KMS-11 (cell line): ENCODE measurements around the gene PLA2R1.

Experiments
- H2AFZ ChIP-seq: fragments of 200-600 bp; sonication (generic); 2 replicates; pipeline ENCODE4 v1.6.1; 2016; ENCODE audit warnings: antibody characterized with exemption, mixed run types, low read depth
- H3K27ac ChIP-seq: fragments of 200-600 bp; sonication (generic); 2 replicates; pipeline ENCODE4 v1.6.1; 2016; ENCODE audit warnings: mild to moderate bottlenecking, mixed run types
- H3K27me3 ChIP-seq: fragments of 200-600 bp; sonication (generic); 2 replicates; pipeline ENCODE4 v1.6.1; 2017; ENCODE audit warnings: mild to moderate bottlenecking, low read depth, mixed run types, moderate library complexity; ENCODE audit not compliant: insufficient read depth
- H3K36me3 ChIP-seq: fragments of 200-600 bp; sonication (generic); 2 replicates; pipeline ENCODE4 v1.6.1; 2017; ENCODE audit warnings: mild to moderate bottlenecking, mixed run types; ENCODE audit not compliant: insufficient read depth
- H3K4me1 ChIP-seq: fragments of 200-600 bp; sonication (generic); 2 replicates; pipeline ENCODE4 v1.6.1; 2016; ENCODE audit warnings: mild to moderate bottlenecking, low read depth, mixed run types; ENCODE audit not compliant: poor library complexity, severe bottlenecking
- H3K4me2 ChIP-seq: fragments of 200-600 bp; sonication (generic); 2 replicates; pipeline ENCODE4 v1.7.0; 2016; ENCODE audit warnings: mild to moderate bottlenecking, mixed run types
- H3K4me3 ChIP-seq: fragments of 200-600 bp; sonication (generic); IDR thresholded peaks from 2 replicates; pipeline ENCODE4 v1.6.1; 2017; ENCODE audit warnings: low read depth, low read length, mixed read lengths; ENCODE audit not compliant: insufficient read depth
- H3K79me2 ChIP-seq: fragments of 200-600 bp; sonication (generic); 2 replicates; pipeline ENCODE4 v1.6.1; 2016; ENCODE audit warnings: low read depth, mixed run types; ENCODE audit not compliant: insufficient read depth
- H3K9ac ChIP-seq: fragments of 200-600 bp; sonication (generic); 2 replicates; pipeline ENCODE4 v1.6.1; 2016; ENCODE audit warnings: mild to moderate bottlenecking, mixed run types
- H4K20me1 ChIP-seq: fragments of 200-600 bp; sonication (generic); 2 replicates; pipeline ENCODE4 v1.6.1; 2016; ENCODE audit warnings: mild to moderate bottlenecking, mixed run types; ENCODE audit not compliant: insufficient read depth
- CTCF ChIP-seq: fragments of 200-600 bp; sonication (generic); conservative IDR thresholded peaks from 2 replicates; pipeline ENCODE4 v1.6.1; 2017; ENCODE audit warnings: low read depth, mild to moderate bottlenecking, antibody characterized with exemption, low read length, moderate library complexity, mixed read lengths

PLA2R1 gene

DNA sequence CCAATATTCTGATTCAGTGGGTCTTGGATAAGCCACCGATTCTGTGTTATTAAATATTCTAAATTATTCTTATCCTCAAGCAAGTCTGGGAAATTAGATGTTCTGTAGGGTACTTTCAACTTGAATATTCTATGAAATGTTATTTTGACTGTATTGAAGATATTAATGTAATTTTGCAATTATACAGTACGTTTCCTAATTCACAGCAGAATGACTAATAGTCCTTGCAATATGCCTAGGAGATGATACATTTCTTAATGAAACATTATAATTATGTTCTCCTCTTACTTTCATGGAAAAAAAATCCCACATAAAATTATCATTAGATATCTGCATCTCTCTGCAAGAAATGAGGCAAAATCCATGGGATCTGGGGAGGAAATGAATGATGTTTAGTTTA, 46.2 kb upstream of the PLA2R1 start:
- Histone ChIP-seq H3K4me1 (no peaks in the 10 kb centered on the region), H2AFZ (no peak overlapping the region)
- no peak for TF ChIP-seq CTCF

DNA sequence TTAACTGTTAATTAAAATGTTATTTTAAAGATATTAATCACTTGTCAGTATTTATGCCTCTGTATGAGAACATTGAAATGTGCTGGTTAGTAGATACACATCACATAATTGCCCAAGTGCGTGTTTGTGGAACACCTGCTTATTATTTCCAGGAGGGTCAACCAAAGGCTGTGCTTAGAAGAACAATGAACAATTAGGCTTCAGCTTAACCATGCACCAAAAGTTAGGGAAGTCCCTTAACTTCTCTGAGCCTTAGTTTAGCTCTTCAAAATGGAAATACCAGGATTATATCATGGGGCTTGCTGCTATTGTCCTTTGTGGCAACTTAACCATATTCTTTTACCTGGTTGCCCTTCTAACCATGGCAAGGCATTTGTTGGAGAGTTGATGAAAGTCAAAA, 43.0 kb upstream of the PLA2R1 start:
- TF ChIP-seq CTCF, result no peak
- no peaks in the 10 kb centered on the region for H3K36me3 ChIP-seq
- no peak overlapping the region for H3K4me2 ChIP-seq

More for the DNA sequence above, 46.2 kb upstream of the PLA2R1 start:
- Histone ChIP-seq H3K9ac (no peak overlapping the region), H4K20me1 (no peaks in the 10 kb centered on the region), H3K27ac (no peak overlapping the region), H3K79me2 (no peaks in the 10 kb centered on the region), H3K4me3 (no peak overlapping the region), H3K36me3 (no peaks in the 10 kb centered on the region), H3K27me3 (no peaks in the 10 kb centered on the region), H3K4me2 (no peak overlapping the region)

GRCh38 chr2:160104115-160104514, 41.7 kb upstream of the PLA2R1 start:
- no peak overlapping the region for H3K4me3 ChIP-seq
- no peaks in the 10 kb centered on the region for H3K4me1 ChIP-seq
- no peak for TF ChIP-seq CTCF
- H3K9ac ChIP-seq, result no peak overlapping the region
- H2AFZ ChIP-seq, result no peak overlapping the region
- no peaks in the 10 kb centered on the region for H3K27me3 ChIP-seq
- no peak overlapping the region for H3K4me2 ChIP-seq
- H3K36me3 ChIP-seq, result no peaks in the 10 kb centered on the region
- H3K27ac ChIP-seq, result no peak overlapping the region
- H4K20me1 ChIP-seq, result no peaks in the 10 kb centered on the region
- no peaks in the 10 kb centered on the region for H3K79me2 ChIP-seq

More for the DNA sequence above, 43.0 kb upstream of the PLA2R1 start:
- H2AFZ ChIP-seq, result no peak overlapping the region
- no peak overlapping the region for H3K9ac ChIP-seq
- no peak overlapping the region for H3K27ac ChIP-seq
- no peaks in the 10 kb centered on the region for H3K79me2 ChIP-seq
- H4K20me1 ChIP-seq, result no peaks in the 10 kb centered on the region
- H3K4me1 ChIP-seq, result no peaks in the 10 kb centered on the region
- H3K27me3 ChIP-seq, result no peaks in the 10 kb centered on the region
- H3K4me3 ChIP-seq, result no peak overlapping the region

- no peak for TF ChIP-seq CTCF
- H3K4me1 ChIP-seq, result no peaks in the 10 kb centered on the region
- H3K79me2 ChIP-seq, result no peaks in the 10 kb centered on the region
- no peak overlapping the region for H3K4me2 ChIP-seq
- no peak overlapping the region for H2AFZ ChIP-seq
- no peaks in the 10 kb centered on the region for H3K27me3 ChIP-seq
- no peak overlapping the region for H3K4me3 ChIP-seq
- no peak overlapping the region for H3K27ac ChIP-seq
- no peaks in the 10 kb centered on the region for H4K20me1 ChIP-seq
- no peaks in the 10 kb centered on the region for H3K36me3 ChIP-seq
- no peak overlapping the region for H3K9ac ChIP-seq
Measured at GRCh38 chr2:160097326-160097725, 34.9 kb upstream of the PLA2R1 start.
